Peyer's patch (tissue), 4 donors: ENCODE data around the gene FAM118A.

Experiments used
- POLR2A ChIP-seq, 2 donors: fragments of 450-650 bp; IDR thresholded peaks; one replicate each; pipeline ENCODE4 v1.5.1; 2017; ENCODE audit warnings: antibody characterized with exemption in 2 of 2, mild to moderate bottlenecking in 2 of 2, moderate library complexity in 2 of 2
- TF ChIP-seq, protein P1 (sequence below), 6 experiments: fragments of 450-650 bp in 4 of 6; fragments of 200-600 bp in 2 of 6; sonication (generic) in 1 of 6; IDR thresholded peaks; one replicate each; pipeline ENCODE4 v1.5.1; 2017 to 2019; ENCODE audit warnings: antibody characterized with exemption in 6 of 6, mild to moderate bottlenecking in 3 of 6, moderate library complexity in 1 of 6

DNA sequence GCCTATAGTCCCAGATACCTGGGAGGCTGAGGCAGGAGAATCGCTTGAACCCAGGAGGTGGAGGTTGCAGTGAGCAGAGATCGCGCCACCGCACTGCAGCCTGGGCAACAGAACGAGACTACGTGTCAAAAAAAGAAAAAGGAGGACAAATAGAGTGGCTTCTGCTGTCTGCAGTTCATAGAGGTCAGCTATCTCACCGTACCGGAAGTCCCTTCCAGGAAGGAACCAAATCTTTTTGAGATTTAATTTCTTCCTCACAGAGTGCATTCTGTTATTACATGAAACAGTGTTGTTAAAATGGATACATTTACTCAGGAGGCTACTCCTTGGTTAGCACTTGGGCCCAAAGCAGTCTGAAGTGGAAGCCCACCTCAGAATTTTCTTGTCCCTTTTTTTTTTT lies 33.4 kb downstream of the FAM118A start:
- TF ChIP-seq, protein P1, sequence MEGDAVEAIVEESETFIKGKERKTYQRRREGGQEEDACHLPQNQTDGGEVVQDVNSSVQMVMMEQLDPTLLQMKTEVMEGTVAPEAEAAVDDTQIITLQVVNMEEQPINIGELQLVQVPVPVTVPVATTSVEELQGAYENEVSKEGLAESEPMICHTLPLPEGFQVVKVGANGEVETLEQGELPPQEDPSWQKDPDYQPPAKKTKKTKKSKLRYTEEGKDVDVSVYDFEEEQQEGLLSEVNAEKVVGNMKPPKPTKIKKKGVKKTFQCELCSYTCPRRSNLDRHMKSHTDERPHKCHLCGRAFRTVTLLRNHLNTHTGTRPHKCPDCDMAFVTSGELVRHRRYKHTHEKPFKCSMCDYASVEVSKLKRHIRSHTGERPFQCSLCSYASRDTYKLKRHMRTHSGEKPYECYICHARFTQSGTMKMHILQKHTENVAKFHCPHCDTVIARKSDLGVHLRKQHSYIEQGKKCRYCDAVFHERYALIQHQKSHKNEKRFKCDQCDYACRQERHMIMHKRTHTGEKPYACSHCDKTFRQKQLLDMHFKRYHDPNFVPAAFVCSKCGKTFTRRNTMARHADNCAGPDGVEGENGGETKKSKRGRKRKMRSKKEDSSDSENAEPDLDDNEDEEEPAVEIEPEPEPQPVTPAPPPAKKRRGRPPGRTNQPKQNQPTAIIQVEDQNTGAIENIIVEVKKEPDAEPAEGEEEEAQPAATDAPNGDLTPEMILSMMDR (IDR thresholded peaks at IDR 0.05) = no peak
- TF ChIP-seq POLR2A (IDR thresholded peaks at IDR 0.05) = no peak
